Naive B cell (primary cell): ENCODE data around the gene PAGE2. TPM values are rescaled to one million over a fixed set of nuclear protein-coding genes. Genes with fewer than 3 reads are reported as not detected.
A peak's percentile ranks its signal among the peaks of the same experiment; 100 is the strongest.
"Not testable (repeated sequence)": the region's sequence is repeated elsewhere in the genome, so short reads cannot be mapped to it uniquely, and the experiment has no call there.

ENCODE experiments used
- ATAC-seq, 2 donors: fragments of 150-1000 bp; cut with Tn5 transposase; 2 replicates each; pipeline ENCODE4 v1.10.0; 2021; ENCODE audit warnings: low read depth in 2 of 2, mild to moderate bottlenecking in 2 of 2, moderate library complexity in 2 of 2
- DNase-seq: peaks from one replicate; pipeline ENCODE4 v3.0.0; 2022
- H3K27ac Mint-ChIP-seq, 6 donors: one replicate each; pipeline ENCODE4 v1.8.0; 2020 to 2022; ENCODE audit warnings: mild to moderate bottlenecking in 6 of 6, mixed read lengths in 6 of 6, moderate library complexity in 5 of 6, inconsistent platforms in 2 of 6
- H3K27me3 Mint-ChIP-seq, 3 donors: one replicate each; pipeline ENCODE4 v1.8.0; 2021 to 2022; ENCODE audit warnings: mixed read lengths in 3 of 3, mild to moderate bottlenecking in 1 of 3
- H3K36me3 Mint-ChIP-seq, 2 donors: one replicate each; pipeline ENCODE4 v1.8.0; 2020 to 2022; ENCODE audit warnings: mixed read lengths in 2 of 2, inconsistent platforms in 1 of 2, mild to moderate bottlenecking in 1 of 2
- H3K4me1 Mint-ChIP-seq, 3 donors: one replicate each; pipeline ENCODE4 v1.8.0; 2020 to 2022; ENCODE audit warnings: mixed read lengths in 3 of 3, inconsistent platforms in 1 of 3, mild to moderate bottlenecking in 1 of 3, moderate library complexity in 1 of 3
- H3K4me3 Mint-ChIP-seq, 8 donors: one replicate each; pipeline ENCODE4 v1.8.0; 2020 to 2022; ENCODE audit warnings: mild to moderate bottlenecking in 8 of 8, mixed read lengths in 8 of 8, moderate library complexity in 8 of 8, inconsistent platforms in 2 of 8
- H3K9me3 Mint-ChIP-seq, 7 donors: one replicate each; pipeline ENCODE4 v1.8.0; 2020 to 2022; ENCODE audit warnings: mixed read lengths in 7 of 7, mild to moderate bottlenecking in 5 of 7, inconsistent platforms in 2 of 7, moderate library complexity in 1 of 7
- polyA plus RNA-seq, 6 donors: library from polyadenylated mRNA; unstranded; fragments of 300-500 nt; fragmentation: Illumina TruSeq; gene quantifications; one replicate each; pipeline ENCODE4 v1.2.3, GENCODE V29; 2021; ENCODE audit warnings: low read depth in 6 of 6

The PAGE2 gene, protein sequence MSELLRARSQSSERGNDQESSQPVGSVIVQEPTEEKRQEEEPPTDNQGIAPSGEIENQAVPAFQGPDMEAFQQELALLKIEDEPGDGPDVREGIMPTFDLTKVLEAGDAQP
- polyA plus RNA-seq, result not detected

DNA sequence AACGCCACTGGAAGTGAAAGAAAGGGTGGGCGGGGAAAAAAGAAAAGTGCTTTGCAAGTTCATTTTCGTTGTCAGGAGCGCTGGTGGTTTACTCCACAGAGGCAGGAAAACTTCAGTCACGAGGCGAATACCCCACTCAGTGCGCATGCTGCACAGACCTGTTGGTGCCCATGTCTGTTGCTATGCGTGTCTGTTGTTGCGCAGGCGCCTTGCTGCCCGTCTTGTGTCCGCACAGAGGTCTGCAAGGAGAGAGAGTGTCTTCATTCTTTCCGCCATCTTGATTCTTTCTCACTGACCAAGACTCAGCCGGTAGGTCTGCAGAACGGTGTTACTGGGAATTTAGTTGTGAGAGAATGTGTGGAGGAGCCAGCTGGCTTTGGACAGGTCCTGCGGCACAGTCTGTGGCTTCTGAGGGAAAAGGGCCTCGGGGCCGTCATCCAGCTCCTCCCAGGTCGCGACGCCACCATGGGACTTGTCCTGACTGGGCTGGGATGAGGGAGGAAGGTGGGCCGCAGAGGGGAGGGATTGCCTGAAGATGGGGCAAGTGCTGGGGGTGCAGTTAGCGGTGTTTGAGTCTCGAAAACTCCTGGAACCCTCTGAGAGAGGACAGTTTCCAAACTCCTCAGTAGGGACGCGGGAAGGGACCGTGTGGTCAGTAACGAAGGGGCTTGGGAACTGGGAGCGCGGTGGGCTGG lies at the start of gene PAGE2:
TSS of gene PAGE2 (plus strand) at position 224 of the 695 bp plus-strand sequence. CDS start 1,003 bp downstream, outside the sequence.
- Mint-ChIP-seq H3K36me3 (peaks cover 0 to 4% of the 10 kb centered on the region in 2 donors), H3K4me1 (no peaks in the 10 kb centered on the region), H3K27ac (no peak within 1 kb of the TSS), H3K27me3 (peaks cover 0 to 21% (median 5%) of the 10 kb centered on the region in 3 donors), H3K4me3 (no peak within 1 kb of the TSS), H3K9me3 (peaks cover 0 to 13% (median 2%) of the 10 kb centered on the region in 7 donors)
- no peak for ATAC-seq
- DNase-seq, result no peak

- H3K36me3 Mint-ChIP-seq, result no peaks in the 10 kb centered on the region
- H3K4me3 Mint-ChIP-seq, result no peak overlapping the region
- peaks cover 0 to 18% (median 6%) of the 10 kb centered on the region in 7 donors for H3K9me3 Mint-ChIP-seq
- ATAC-seq (no peak), DNase-seq (no peak)
- H3K27me3 Mint-ChIP-seq, result no peaks in the 10 kb centered on the region
- H3K27ac Mint-ChIP-seq, result no peak overlapping the region
- H3K4me1 Mint-ChIP-seq, result no peaks in the 10 kb centered on the region
These were observed 49.3 kb upstream of the PAGE2 start for GRCh38 chrX:55039471-55039870.

DNA sequence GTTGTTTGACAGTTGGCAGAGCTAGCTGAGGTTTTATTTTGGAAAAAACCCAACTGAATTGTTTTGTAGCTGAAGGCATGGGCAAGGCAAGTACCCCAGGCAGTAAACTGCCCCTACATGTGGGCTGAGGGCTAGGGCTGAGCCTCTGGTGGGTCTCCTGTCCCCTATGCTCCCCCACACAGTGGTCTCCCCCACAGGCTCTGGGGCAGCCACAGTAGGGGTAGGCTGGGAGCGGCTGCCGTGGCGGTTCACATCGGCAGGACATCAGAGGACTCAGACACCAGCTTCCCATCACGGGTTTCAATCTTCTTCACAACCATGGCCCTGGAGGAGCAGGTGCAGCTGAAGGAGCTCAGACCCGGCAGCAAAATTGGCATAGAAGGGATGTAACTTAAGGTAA lies 47.3 kb upstream of the PAGE2 start:
- Mint-ChIP-seq H3K36me3 (no peaks in the 10 kb centered on the region), H3K9me3 (peaks cover 0 to 12% (median 6%) of the 10 kb centered on the region in 7 donors), H3K4me3 (no peak overlapping the region), H3K27ac (no peak overlapping the region), H3K4me1 (no peaks in the 10 kb centered on the region), H3K27me3 (no peaks in the 10 kb centered on the region)
- DNase-seq, result no peak
- ATAC-seq, result no peak

DNA sequence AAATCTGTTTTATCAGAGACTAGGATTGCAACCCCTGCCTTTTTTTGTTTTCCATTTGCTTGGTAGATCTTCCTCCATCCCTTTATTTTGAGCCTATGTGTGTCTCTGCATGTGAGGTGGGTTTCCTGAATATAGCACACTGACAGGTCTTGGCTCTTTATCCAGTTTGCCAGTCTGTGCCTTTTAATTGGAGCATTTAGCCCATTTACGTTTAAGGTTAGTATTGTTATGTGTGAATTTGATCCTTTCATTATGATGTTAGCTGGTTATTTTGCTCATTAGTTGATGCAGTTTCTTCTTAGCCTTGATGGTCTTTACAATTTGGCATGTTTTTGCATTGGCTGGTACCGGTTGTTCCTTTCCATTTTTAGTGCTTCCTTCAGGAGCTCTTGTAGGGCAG lies 38.2 kb upstream of the PAGE2 start:
- DNase-seq, H3K4me1 Mint-ChIP-seq, ATAC-seq, H3K27ac Mint-ChIP-seq, H3K27me3 Mint-ChIP-seq, H3K4me3 Mint-ChIP-seq, H3K36me3 Mint-ChIP-seq: not testable (repeated sequence)
- H3K9me3 Mint-ChIP-seq, result peaks cover 0 to 15% (median 8%) of the 10 kb centered on the region in 7 donors

DNA sequence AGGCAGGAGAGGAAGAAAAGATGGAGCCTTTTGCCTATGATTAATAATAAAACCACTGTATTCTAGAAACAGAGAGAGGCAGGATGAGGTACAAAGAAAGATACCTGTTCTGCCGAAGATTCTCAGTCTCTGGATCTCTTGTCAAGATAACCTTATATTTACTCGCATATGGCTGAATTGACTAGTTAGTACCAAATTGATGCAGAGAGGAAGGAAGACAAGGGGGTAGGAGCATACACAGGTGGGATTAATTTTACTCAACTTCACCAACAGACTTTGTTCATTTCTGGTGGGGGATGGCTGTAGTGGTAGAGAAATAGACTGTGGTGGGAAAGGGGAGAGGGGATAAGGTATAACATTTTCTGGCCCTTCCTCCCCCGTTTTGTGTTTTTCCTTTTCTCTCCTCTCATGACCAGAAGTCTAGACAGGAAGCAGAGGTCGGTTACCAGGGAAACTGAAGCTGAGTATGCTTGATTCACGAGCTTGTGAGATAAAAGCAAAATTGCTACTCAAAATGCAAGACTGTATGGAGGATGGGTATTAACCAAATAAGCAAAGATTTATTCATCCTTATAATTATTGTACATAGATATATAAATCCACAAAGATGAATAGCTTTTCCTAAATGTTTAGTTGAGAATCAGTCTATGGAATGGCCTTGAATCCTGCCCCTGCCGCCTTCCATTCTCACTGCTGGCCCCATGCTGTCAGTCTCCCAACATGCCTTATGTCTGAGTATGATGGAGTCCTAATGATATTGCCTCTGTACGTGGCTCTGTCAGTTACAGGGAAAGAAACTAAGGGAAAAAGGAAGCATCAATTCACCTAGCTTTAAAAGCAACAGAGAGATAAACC lies 31.8 kb upstream of the PAGE2 start:
- H3K4me1 Mint-ChIP-seq, result peaks cover 0 to 11% (median 10%) of the 10 kb centered on the region in 3 donors
- no peaks in the 10 kb centered on the region for H3K36me3 Mint-ChIP-seq
- H3K9me3 Mint-ChIP-seq, result peaks cover 0 to 3% (median 0%) of the 10 kb centered on the region in 7 donors
- H3K27ac Mint-ChIP-seq, result peak overlapping the region in 3 of 6 donors; percentile 53 to 93 (median 85)
- ATAC-seq (peak; percentile 41 to 75), DNase-seq (peak; percentile 7)
- no peaks in the 10 kb centered on the region for H3K27me3 Mint-ChIP-seq
- peak overlapping the region; percentile 12 to 82 (median 60) for H3K4me3 Mint-ChIP-seq

DNA sequence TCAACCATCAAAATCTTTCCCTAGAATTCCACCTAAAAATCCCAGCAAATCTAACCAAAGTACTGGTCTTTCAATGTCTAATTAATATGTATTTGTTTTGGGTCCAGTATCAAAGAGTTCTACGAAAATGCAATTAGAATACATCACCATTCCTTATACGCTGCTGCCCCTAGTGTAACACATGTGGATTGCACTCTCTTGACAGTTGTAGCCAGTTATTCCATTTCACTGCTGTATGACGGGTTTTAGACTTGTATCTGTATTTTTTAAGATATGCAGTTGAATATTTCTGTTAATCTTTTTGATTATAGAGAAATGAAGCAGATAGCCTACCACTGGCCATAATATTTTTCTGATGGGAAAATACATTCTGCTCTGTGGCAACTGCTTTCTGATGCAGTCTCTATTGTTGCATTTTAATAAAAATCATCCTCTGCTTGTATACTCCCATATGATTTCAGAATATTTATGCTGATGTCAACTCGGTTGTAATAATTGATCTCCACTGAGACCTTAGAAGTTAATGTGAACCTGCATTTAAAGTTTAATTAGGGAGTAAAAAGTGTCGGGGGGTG lies 31.1 kb upstream of the PAGE2 start:
- peak; percentile 62 to 65 for ATAC-seq
- Mint-ChIP-seq H3K27me3 (no peaks in the 10 kb centered on the region), H3K4me1 (peaks cover 0 to 11% (median 10%) of the 10 kb centered on the region in 3 donors), H3K27ac (peak overlapping the region in 3 of 6 donors; percentile 15 to 85 (median 53)), H3K36me3 (no peaks in the 10 kb centered on the region), H3K4me3 (peak overlapping the region; percentile 27 to 82 (median 60)), H3K9me3 (peaks cover 0 to 1% (median 0%) of the 10 kb centered on the region in 7 donors)
- peak; percentile 19 for DNase-seq

DNA sequence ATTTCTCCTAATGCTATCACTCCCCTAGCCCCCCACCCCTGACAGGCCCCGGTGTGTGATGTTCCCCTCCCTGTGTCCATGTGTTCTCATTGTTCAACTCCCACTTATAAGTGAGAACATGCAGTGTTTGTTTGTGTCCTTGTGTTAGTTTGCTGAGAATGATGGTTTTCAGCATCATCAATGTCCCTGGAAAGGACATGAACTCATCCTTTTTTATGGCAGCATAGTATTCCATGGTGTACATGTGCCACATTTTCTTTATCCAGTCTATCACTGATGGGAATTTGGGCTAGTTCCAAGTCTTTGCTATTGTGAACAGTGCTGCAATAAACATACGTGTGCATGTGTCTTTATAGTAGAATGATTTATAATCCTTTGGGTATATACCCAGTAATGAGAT lies 21.6 kb upstream of the PAGE2 start:
- not testable (repeated sequence) for ATAC-seq, H3K27ac Mint-ChIP-seq, H3K4me1 Mint-ChIP-seq, H3K4me3 Mint-ChIP-seq, H3K36me3 Mint-ChIP-seq, DNase-seq
- H3K27me3 Mint-ChIP-seq, result peaks cover 3 to 35% (median 22%) of the 10 kb centered on the region in 3 donors
- H3K9me3 Mint-ChIP-seq, result peaks cover 0 to 12% (median 4%) of the 10 kb centered on the region in 7 donors

DNA sequence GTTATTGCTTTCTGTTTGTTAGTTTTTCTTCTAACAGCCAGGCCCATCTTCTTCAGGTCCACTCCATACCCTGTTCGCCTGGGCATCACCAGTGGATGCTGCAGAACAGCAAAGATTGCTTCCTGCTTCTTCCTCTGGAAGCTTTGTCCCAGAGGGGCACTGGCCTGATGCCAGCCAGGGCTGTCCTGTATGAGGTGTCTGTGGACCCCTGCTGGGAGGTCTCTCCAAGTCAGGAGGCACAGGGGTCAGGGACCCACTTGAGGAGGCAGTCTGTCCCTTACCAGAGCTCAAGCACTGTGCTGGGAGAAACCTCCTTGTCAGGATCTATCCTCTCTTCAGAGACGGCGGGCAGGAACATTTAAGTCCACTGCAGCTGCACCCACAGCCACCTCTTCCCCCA lies 16.5 kb upstream of the PAGE2 start:
- ATAC-seq (no peak), DNase-seq (no peak)
- H3K9me3 Mint-ChIP-seq, result peaks cover 0 to 8% (median 4%) of the 10 kb centered on the region in 7 donors
- no peak overlapping the region for H3K4me3 Mint-ChIP-seq
- peaks cover 3 to 34% (median 34%) of the 10 kb centered on the region in 3 donors for H3K27me3 Mint-ChIP-seq
- no peaks in the 10 kb centered on the region for H3K36me3 Mint-ChIP-seq
- no peak overlapping the region for H3K27ac Mint-ChIP-seq
- H3K4me1 Mint-ChIP-seq, result no peaks in the 10 kb centered on the region

GRCh38 chrX:55074851-55075467 lies 13.9 kb upstream of the PAGE2 start, which contains the start of gene PAGE2B:
Gene PAGE2B (plus strand): TSS chrX:55075030. CDS start chrX:55076042, 1,012 bp downstream.
- Mint-ChIP-seq H3K9me3 (peaks cover 0 to 4% (median 0%) of the 10 kb centered on the region in 7 donors), H3K4me3 (no peak within 1 kb of the TSS), H3K27ac (no peak within 1 kb of the TSS)

DNA sequence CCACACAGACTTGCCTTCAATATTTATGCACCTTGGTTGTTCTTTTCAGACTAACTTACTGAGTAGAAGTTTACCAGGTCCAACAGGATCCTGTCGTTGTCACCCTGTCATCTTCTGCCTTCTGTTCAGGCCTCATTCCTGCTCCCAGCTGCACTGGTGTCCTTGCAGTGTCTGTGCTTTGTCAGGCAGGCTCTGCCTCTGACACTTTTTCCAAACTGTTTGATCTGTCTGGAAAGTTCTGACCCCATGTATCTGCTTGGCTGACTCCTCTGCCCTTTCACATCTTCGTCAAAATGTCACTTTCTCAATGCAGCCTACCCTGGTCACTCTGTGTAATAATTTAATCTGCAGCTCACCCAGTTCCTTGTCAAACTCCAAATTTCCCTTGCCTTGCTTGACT lies 9.9 kb downstream of the PAGE2 start:
- Mint-ChIP-seq H3K27me3 (peaks cover 0 to 30% (median 4%) of the 10 kb centered on the region in 3 donors), H3K4me3 (no peak overlapping the region), H3K27ac (no peak overlapping the region), H3K4me1 (no peaks in the 10 kb centered on the region), H3K36me3 (no peaks in the 10 kb centered on the region), H3K9me3 (no peaks in the 10 kb centered on the region)
- no peak for ATAC-seq
- DNase-seq, result no peak

More at GRCh38 chrX:55074851-55075467, 13.9 kb upstream of the PAGE2 start, which contains the start of gene PAGE2B:
- DNase-seq (no peak), ATAC-seq (no peak)
- peaks cover 2 to 30% (median 22%) of the 10 kb centered on the region in 3 donors for H3K27me3 Mint-ChIP-seq
- no peaks in the 10 kb centered on the region for H3K36me3 Mint-ChIP-seq
- no peaks in the 10 kb centered on the region for H3K4me1 Mint-ChIP-seq

- H3K4me3 Mint-ChIP-seq, result no peak overlapping the region
- H3K27me3 Mint-ChIP-seq, result peaks cover 0 to 30% (median 4%) of the 10 kb centered on the region in 3 donors
- ATAC-seq (no peak), DNase-seq (no peak)
- H3K4me1 Mint-ChIP-seq, result no peaks in the 10 kb centered on the region
- no peak overlapping the region for H3K27ac Mint-ChIP-seq
- H3K36me3 Mint-ChIP-seq, result no peaks in the 10 kb centered on the region
- peaks cover 0 to 4% (median 0%) of the 10 kb centered on the region in 7 donors for H3K9me3 Mint-ChIP-seq
These were observed 10.3 kb downstream of the PAGE2 start for GRCh38 chrX:55099162-55099561.

DNA sequence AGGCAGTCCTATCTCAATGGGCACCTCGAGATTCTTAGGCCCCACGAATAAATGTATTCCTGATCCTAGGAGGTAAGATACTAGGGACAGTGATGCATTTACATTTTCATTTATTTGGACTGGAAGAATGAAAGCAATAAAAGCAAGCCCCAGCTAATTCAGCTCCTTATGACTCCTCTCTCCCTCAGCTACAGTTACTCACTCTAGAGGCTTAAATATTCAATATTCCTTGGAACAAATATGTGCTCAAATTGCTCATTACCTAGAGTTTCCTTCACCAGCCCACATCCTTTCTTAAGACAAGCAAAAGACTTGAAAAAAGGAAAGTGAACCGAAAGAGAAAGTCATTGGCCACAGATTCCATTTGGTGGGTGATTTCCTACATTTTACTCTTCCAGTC lies 13.9 kb downstream of the PAGE2 start:
- H3K27ac Mint-ChIP-seq, result no peak overlapping the region
- no peaks in the 10 kb centered on the region for H3K36me3 Mint-ChIP-seq
- peaks cover 0 to 25% (median 0%) of the 10 kb centered on the region in 3 donors for H3K27me3 Mint-ChIP-seq

GRCh38 chrX:55107262-55107661 lies 18.4 kb downstream of the PAGE2 start:
- H3K4me1 Mint-ChIP-seq, result no peaks in the 10 kb centered on the region
- no peak for ATAC-seq
- H3K9me3 Mint-ChIP-seq, result peaks cover 0 to 8% (median 0%) of the 10 kb centered on the region in 7 donors
- no peaks in the 10 kb centered on the region for H3K36me3 Mint-ChIP-seq
- H3K4me3 Mint-ChIP-seq, result no peak overlapping the region
- no peaks in the 10 kb centered on the region for H3K27me3 Mint-ChIP-seq
- no peak overlapping the region for H3K27ac Mint-ChIP-seq
- no peak for DNase-seq

More for the DNA sequence above, 13.9 kb downstream of the PAGE2 start:
- no peak overlapping the region for H3K4me3 Mint-ChIP-seq
- no peak for ATAC-seq
- H3K9me3 Mint-ChIP-seq, result peaks cover 0 to 8% (median 0%) of the 10 kb centered on the region in 7 donors
- no peak for DNase-seq
- H3K4me1 Mint-ChIP-seq, result no peaks in the 10 kb centered on the region
